ENCODE data around the gene CTNND2. TPM values are rescaled to one million over a fixed set of nuclear protein-coding genes. Genes with fewer than 3 reads are reported as not detected.

Gene CTNND2
- total RNA-seq, 1 donor from 2014 or later: 13.9 TPM

DNA sequence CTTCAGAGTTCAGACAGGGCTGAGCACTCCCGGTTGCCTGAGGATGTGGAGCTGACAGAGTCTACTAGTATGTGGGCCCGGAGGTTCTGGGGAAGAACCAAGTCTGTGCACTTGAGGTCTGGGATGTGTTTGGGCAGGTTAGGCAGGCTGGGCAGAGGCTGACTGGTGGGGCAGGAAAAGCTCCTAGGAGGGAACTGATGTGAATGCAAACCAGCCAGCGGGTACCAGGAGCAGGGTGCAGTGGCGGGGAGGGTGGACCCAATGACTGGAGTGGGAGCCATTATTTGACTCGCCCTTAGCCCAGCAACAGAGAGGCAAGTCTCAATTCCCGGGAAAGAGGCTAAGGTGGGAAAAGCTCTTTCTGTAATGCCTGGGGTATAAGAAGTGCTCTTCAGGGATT lies 723.4 kb downstream of the CTNND2 start:
- TF ChIP-seq, protein P1, sequence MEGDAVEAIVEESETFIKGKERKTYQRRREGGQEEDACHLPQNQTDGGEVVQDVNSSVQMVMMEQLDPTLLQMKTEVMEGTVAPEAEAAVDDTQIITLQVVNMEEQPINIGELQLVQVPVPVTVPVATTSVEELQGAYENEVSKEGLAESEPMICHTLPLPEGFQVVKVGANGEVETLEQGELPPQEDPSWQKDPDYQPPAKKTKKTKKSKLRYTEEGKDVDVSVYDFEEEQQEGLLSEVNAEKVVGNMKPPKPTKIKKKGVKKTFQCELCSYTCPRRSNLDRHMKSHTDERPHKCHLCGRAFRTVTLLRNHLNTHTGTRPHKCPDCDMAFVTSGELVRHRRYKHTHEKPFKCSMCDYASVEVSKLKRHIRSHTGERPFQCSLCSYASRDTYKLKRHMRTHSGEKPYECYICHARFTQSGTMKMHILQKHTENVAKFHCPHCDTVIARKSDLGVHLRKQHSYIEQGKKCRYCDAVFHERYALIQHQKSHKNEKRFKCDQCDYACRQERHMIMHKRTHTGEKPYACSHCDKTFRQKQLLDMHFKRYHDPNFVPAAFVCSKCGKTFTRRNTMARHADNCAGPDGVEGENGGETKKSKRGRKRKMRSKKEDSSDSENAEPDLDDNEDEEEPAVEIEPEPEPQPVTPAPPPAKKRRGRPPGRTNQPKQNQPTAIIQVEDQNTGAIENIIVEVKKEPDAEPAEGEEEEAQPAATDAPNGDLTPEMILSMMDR (IDR thresholded peaks at IDR 0.05): no peak
- TF ChIP-seq EZH2 (IDR thresholded peaks at IDR 0.05) (no peak), EZH2phosphoT487 (IDR thresholded peaks at IDR 0.05) (no peak)
- no peak for DNase-seq (ENCODE audit: low spot score)
- H4K20me1 ChIP-seq (ENCODE audit: low read depth): no peaks in the 10 kb centered on the region
- H3F3A ChIP-seq (ENCODE audit: low read depth): no peaks in the 10 kb centered on the region
- no peak overlapping the region for H2AFZ ChIP-seq (replicated peaks)
- no peak overlapping the region for H3K4me3 Mint-ChIP-seq
- no peak overlapping the region for H3K4me2 ChIP-seq
- peaks cover 6% of the 10 kb centered on the region for H3K36me3 Mint-ChIP-seq
- H3K9ac ChIP-seq: no peak overlapping the region
- H3K27me3 ChIP-seq: no peaks in the 10 kb centered on the region
- no peaks in the 10 kb centered on the region for H3K4me1 ChIP-seq
- H3K9me3 Mint-ChIP-seq: peaks cover 3% of the 10 kb centered on the region
- no peaks in the 10 kb centered on the region for H3K9me3 ChIP-seq (ENCODE audit: low read depth)
- H3K27ac ChIP-seq: no peak overlapping the region
- peaks cover 3% of the 10 kb centered on the region for H3K4me1 Mint-ChIP-seq
- no peak overlapping the region for H3K4me3 ChIP-seq
- H3K79me2 ChIP-seq (ENCODE audit: low read depth): no peaks in the 10 kb centered on the region
- no peak overlapping the region for H3K27ac Mint-ChIP-seq
- no peaks in the 10 kb centered on the region for H3K36me3 ChIP-seq
- peaks cover 3% of the 10 kb centered on the region for H3K27me3 Mint-ChIP-seq (ENCODE audit: insufficient read depth, low read depth)

DNA sequence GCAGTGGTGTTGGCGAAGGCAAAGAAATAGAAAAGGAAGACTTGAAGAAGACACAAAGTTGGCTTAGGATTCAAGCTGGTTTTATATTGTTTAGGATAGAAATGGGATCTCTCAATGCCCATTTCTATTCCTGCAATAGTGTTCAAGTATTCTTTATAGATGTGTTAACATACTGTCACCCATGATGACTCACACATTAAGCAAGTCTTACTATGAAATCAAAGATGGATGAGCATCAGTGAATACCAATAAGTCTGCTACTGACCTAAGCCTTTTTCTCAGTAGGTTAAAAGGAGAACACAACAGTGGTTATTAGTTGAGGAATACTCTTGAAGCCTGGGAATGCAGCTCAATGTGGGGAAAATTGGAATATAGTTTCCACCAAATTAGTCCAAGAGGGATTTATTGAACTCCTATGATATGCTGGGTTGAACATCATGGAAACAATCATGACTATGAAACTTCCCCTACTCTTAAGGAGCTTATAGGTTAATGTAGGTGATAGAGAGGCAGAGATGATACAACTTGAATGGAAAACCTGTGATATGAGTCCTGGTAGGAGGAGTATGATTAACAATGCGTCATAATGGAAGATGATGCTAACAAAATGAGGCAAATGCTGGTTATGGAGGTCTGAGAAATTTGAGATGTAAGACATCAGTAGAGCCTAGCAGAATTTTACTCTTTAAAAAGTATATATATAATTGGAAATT lies 726.1 kb downstream of the CTNND2 start:
- Histone ChIP-seq H3K79me2 (ENCODE audit: low read depth) (no peaks in the 10 kb centered on the region), H3F3A (ENCODE audit: low read depth) (no peaks in the 10 kb centered on the region), H2AFZ (replicated peaks) (no peak overlapping the region), H3K9me3 (ENCODE audit: low read depth) (no peaks in the 10 kb centered on the region), H3K4me1 (no peaks in the 10 kb centered on the region), H4K20me1 (ENCODE audit: low read depth) (no peaks in the 10 kb centered on the region), H3K9ac (no peak overlapping the region), H3K27me3 (no peaks in the 10 kb centered on the region), H3K27ac (no peak overlapping the region), H3K36me3 (no peaks in the 10 kb centered on the region), H3K4me2 (no peak overlapping the region), H3K4me3 (no peak overlapping the region)
- H3K27ac Mint-ChIP-seq: no peak overlapping the region
- no peak overlapping the region for H3K4me3 Mint-ChIP-seq
- DNase-seq (ENCODE audit: low spot score): no peak
- H3K4me1 Mint-ChIP-seq: peaks cover 3% of the 10 kb centered on the region
- peaks cover 3% of the 10 kb centered on the region for H3K9me3 Mint-ChIP-seq
- TF ChIP-seq, protein P1 (IDR thresholded peaks at IDR 0.05): no peak
- no peak for TF ChIP-seq EZH2 (IDR thresholded peaks at IDR 0.05)
- no peak for TF ChIP-seq EZH2phosphoT487 (IDR thresholded peaks at IDR 0.05)
- H3K36me3 Mint-ChIP-seq: peaks cover 6% of the 10 kb centered on the region
- peaks cover under 1% of the 10 kb centered on the region for H3K27me3 Mint-ChIP-seq (ENCODE audit: insufficient read depth, low read depth)

DNA sequence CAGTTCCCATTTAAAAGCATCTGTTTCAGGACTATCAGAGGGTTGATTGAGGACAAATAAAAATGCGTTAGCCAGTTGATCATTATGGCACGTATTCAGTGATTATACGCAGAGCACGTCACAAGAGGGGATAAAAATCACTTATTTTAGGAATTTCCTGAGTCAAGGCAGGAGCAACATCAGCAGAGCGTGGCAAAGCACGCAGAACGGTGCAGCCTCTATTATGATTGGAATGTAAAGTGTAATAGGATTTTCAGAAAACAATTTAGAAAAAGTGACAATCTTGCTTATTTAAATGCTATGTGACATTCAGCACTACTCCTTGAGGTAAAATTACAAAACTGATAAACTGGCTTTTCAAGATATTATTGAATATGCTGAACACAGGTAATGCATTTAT lies 729.7 kb downstream of the CTNND2 start:
- H3F3A ChIP-seq (ENCODE audit: low read depth): no peaks in the 10 kb centered on the region
- H3K4me3 ChIP-seq: no peak overlapping the region
- H3K36me3 ChIP-seq: no peaks in the 10 kb centered on the region
- H3K9ac ChIP-seq: no peak overlapping the region
- no peaks in the 10 kb centered on the region for H3K9me3 Mint-ChIP-seq
- H3K4me1 Mint-ChIP-seq: peaks cover 3% of the 10 kb centered on the region
- no peaks in the 10 kb centered on the region for H4K20me1 ChIP-seq (ENCODE audit: low read depth)
- TF ChIP-seq EZH2 (IDR thresholded peaks at IDR 0.05) (no peak), EZH2phosphoT487 (IDR thresholded peaks at IDR 0.05) (no peak)
- H3K27ac Mint-ChIP-seq: no peak overlapping the region
- DNase-seq (ENCODE audit: low spot score): no peak
- no peaks in the 10 kb centered on the region for H3K27me3 Mint-ChIP-seq (ENCODE audit: insufficient read depth, low read depth)
- H3K27ac ChIP-seq: no peak overlapping the region
- no peaks in the 10 kb centered on the region for H3K27me3 ChIP-seq
- no peaks in the 10 kb centered on the region for H3K9me3 ChIP-seq (ENCODE audit: low read depth)
- H3K4me3 Mint-ChIP-seq: no peak overlapping the region
- no peaks in the 10 kb centered on the region for H3K4me1 ChIP-seq
- no peak overlapping the region for H2AFZ ChIP-seq (replicated peaks)
- no peak overlapping the region for H3K4me2 ChIP-seq
- no peaks in the 10 kb centered on the region for H3K36me3 Mint-ChIP-seq
- no peaks in the 10 kb centered on the region for H3K79me2 ChIP-seq (ENCODE audit: low read depth)

DNA sequence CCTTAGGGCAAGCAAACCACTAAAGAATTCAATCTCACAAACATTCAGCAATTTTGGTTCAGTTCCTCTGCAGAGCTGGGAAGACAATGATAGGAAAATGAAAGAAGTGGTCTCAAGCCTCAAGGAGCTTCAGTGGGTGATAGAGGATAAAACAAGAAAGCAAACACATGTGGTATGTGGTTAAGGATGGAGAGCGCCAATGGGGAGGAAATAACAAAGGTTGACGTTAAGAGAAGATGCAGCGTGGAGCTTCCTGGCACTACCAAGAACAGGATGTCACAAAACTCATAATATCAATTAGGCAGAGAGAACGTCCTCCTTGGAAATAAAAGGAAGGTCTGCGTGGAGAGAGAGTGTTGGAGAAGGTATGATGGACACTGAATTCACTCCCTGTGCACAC lies 731.8 kb downstream of the CTNND2 start:
- H3K9ac ChIP-seq: no peak overlapping the region
- H3K27me3 Mint-ChIP-seq (ENCODE audit: insufficient read depth, low read depth): no peaks in the 10 kb centered on the region
- no peak overlapping the region for H3K27ac ChIP-seq
- TF ChIP-seq EZH2 (IDR thresholded peaks at IDR 0.05) (no peak), EZH2phosphoT487 (IDR thresholded peaks at IDR 0.05) (no peak)
- TF ChIP-seq, protein P1 (IDR thresholded peaks at IDR 0.05): no peak
- no peaks in the 10 kb centered on the region for H3K9me3 Mint-ChIP-seq
- H2AFZ ChIP-seq (replicated peaks): no peak overlapping the region
- no peaks in the 10 kb centered on the region for H3K36me3 ChIP-seq
- no peaks in the 10 kb centered on the region for H3K36me3 Mint-ChIP-seq
- no peaks in the 10 kb centered on the region for H3F3A ChIP-seq (ENCODE audit: low read depth)
- H3K4me3 ChIP-seq: no peak overlapping the region
- no peak overlapping the region for H3K4me2 ChIP-seq
- H3K27me3 ChIP-seq: no peaks in the 10 kb centered on the region
- H3K4me3 Mint-ChIP-seq: no peak overlapping the region
- H3K9me3 ChIP-seq (ENCODE audit: low read depth): no peaks in the 10 kb centered on the region
- no peak for DNase-seq (ENCODE audit: low spot score)
- no peak overlapping the region for H3K27ac Mint-ChIP-seq
- H3K79me2 ChIP-seq (ENCODE audit: low read depth): no peaks in the 10 kb centered on the region
- no peaks in the 10 kb centered on the region for H4K20me1 ChIP-seq (ENCODE audit: low read depth)
- no peaks in the 10 kb centered on the region for H3K4me1 ChIP-seq
- peaks cover 3% of the 10 kb centered on the region for H3K4me1 Mint-ChIP-seq
